GM21619 (cell line): ENCODE data around the gene CDC25B.

Experiments used
- ATAC-seq: cut with Tn5 transposase; IDR thresholded peaks from one replicate; pipeline ENCODE4 v1.9.1; 2021; ENCODE audit not compliant: unreplicated experiment

The CDC25B gene

DNA sequence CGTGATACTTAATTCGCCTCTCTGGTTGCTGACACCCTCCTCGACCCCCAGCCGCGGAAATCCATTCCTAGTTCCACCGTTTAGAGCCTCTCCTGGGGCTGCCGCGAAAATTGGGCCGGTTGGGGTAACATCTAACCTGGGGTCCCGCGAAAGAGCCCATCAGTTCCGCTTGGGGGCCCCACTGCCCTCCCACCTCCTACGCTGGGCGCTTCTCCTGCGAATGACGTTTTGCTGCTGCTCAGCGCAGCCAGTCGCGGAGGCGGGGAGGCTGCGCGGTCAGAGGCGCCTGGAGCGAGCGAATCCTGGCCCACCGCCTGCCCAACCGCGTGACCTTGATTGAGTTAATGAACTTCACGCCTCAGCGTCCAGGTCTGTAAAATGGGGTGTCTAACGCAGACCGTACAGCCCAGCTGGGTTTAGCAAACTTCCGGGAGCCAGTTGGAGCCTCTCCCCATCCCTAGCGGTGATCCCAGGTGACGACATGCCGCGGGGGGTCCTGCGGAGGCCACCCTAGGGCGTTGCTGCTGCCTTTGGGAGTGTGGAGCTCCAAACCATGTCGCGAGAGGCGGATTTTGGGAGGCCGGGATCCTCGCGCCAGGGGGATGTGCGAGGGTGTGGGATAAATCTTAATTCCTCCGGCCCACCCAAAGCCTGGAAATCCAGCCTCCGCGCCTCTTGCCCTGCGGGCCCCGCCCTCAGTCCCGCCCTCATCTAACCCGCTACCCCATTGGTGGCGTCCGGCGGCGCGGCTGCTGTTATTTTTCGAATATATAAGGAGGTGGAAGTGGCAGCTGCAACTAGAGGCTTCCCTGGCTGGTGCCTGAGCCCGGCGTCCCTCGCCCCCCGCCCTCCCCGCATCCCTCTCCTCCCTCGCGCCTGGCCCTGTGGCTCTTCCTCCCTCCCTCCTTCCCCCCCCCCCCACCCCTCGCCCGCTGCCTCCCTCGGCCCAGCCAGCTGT lies at the start of gene CDC25B:
Gene CDC25B, plus strand, starts transcription at position 800 of the 958 bp plus-strand sequence. CDS start 222 bp downstream, outside the sequence.
- ATAC-seq = peak; percentile 60

DNA sequence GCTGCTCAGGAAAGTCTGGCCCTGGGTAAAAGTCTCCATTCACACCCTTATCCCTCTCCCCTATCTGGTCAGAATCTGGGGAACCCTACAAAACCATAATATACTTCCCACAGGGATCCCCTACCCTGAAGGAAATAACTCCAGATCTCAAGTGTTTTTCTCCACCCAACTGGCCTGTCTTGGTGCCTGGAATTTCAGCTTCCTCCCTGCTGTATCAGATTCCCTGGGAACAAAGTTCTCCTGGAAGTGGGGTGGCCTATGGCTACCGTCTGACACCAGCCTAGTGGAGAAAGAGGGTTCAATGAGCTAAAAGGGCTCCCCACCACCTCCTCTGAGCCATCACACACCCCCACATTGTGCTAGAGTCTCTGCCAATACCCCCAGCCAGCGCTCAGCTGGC lies 48.6 kb upstream of the CDC25B start:
- no peak for ATAC-seq

GRCh38 chr20:3748073-3748472 lies 48.0 kb upstream of the CDC25B start:
- ATAC-seq = no peak

- no peak for ATAC-seq
These were observed 46.9 kb upstream of the CDC25B start for GRCh38 chr20:3749087-3749688.

DNA sequence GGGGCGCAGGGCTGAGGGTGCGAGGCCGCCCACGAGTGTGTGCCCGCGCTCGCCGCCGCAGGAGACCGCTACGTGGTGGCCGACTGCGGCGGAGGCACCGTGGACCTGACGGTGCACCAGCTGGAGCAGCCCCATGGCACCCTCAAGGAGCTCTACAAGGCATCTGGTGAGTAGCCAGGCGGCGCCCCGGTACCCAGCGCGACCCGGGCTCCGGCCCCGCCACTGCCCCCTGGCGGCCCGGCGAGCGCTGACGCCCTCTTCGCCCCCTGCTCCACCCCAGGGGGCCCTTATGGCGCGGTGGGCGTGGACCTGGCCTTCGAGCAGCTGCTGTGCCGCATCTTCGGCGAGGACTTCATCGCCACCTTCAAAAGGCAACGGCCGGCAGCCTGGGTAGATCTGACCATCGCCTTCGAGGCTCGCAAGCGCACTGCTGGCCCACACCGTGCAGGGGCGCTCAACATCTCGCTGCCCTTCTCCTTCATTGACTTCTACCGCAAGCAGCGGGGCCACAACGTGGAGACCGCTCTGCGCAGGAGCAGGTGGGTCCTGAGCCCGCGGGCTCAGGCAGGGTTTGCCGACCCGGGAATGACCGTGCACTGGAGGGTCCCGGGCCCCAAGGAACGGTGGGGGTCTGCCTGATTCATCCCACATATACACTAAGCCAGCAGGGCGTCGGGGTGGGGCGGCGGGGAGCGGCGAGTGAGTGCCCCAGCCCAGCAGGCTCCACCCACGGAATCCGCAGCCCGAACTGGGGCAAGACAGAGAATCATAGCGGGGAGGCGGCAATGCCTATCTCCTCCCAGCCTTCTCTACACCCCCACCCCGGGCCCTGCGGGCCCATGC lies 46.2 kb upstream of the CDC25B start:
- ATAC-seq = no peak

DNA sequence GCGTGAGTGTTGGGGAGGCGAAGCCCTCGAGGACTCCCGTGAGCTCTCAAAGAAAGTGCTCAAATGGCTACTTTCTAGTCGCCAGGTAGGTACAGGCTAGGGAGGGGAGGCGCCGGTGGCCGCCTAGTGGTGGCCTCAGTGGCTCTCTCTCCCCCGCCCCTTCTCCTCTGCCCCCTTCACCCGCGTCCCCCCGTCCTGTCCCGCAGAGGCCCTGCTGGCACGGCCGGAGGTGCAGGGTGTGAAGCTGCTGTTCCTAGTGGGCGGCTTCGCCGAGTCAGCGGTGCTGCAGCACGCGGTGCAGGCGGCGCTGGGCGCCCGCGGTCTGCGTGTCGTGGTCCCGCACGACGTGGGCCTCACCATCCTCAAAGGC lies 44.8 kb upstream of the CDC25B start:
- no peak for ATAC-seq

DNA sequence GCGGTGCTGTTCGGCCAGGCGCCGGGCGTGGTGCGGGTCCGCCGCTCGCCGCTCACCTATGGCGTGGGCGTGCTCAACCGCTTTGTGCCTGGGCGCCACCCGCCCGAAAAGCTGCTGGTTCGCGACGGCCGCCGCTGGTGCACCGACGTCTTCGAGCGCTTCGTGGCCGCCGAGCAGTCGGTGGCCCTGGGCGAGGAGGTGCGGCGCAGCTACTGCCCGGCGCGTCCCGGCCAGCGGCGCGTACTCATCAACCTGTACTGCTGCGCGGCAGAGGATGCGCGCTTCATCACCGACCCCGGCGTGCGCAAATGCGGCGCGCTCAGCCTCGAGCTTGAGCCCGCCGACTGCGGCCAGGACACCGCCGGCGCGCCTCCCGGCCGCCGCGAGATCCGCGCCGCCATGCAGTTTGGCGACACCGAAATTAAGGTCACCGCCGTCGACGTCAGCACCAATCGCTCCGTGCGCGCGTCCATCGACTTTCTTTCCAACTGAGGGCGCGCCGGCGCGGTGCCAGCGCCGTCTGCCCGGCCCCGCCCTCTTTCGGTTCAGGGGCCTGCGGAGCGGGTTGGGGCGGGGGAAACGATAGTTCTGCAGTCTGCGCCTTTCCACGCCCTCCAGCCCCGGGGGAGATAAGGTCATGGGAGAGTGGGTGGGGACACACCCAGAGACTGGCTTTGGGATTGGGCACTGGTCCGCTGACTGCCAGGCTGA lies 44.3 kb upstream of the CDC25B start:
- ATAC-seq = no peak

DNA sequence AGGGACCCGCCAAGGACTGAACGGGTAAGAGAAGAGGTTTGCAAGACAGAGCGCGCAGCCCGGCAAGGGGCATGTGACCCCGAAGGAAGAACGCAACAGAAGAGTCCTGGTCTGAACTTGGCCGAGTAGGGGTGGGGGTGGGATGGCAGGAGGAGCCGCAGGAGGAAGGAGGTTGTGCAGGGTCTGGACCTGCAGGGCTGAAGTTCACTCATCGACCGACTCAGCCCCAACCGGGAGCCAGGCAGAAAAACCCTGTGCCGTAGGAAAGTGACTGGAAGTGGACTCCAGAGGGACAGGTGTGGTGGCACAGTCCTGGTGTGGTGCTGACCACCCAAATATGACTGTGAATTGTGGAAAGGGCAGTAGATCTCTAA lies 43.7 kb upstream of the CDC25B start:
- no peak for ATAC-seq

DNA sequence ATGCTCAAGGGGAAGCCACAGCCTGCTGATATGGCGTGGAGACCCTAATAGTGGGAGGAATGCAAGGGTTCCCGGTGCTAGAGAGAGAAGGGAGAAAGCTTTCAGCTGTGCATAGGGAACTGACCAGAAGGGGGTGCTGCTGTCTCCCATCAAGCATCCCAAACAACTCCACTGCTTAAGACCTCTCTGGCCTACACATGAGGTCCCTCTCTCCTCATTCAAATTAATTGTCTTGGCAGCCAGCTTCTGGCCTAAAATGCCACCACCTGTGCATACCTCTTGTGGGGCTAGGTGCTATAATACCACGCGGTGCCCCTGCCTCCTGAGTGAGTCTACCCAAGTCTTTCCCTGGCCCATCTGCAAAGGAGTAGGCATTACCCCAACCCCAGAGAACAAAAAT lies 43.0 kb upstream of the CDC25B start:
- peak; percentile 55 for ATAC-seq

- no peak for ATAC-seq
These were observed 42.4 kb upstream of the CDC25B start for GRCh38 chr20:3753501-3754275.

DNA sequence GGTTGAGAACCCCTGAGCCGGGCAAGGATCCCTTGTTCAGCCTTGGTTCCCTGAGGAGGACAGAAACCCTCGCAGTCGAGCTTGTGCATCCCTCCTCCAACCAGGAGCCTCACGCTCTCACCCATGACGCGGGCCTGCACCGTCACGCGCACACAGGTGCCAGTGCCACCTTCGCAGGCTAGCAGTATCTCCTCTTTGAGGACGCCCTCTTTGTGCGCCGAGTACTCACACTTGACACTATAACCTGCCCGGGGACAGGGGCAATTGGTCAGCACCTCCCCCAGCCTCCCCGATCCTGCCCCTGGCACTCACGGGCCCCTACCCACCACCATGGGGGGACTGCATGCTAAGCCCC lies 41.9 kb upstream of the CDC25B start:
- no peak for ATAC-seq

- no peak for ATAC-seq
These were observed 40.8 kb upstream of the CDC25B start for GRCh38 chr20:3755269-3755668.

DNA sequence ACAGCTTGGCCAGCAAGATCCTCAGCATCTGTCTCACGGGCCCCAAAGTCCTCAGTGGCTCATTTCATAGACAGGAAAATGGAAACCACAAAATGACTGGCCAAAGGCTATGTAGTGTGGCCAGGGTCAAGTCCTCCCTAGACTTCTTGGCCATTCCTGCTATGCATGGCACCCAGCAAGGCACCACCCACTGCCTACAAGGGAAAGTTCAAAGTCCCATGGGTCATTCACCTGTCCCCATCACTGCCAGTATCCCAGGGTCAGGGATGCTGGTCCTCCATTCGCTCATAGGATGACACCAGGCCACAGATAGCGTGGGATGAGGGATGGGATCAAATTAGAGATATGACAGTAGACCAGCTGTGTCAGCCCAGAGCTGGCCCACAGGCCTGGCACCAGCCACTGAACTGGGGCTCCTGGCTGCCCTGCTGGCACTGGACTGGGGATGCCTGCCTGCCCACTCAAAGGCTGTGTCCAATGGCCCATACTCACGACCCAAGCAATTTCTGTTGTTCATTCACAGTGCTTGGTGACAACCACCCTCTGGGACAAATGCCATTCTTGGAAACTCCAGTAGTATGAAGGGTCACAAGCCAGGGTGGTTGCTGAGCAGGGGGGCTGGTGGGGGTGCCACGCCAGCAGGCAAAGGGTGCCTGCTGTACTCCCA lies 40.2 kb upstream of the CDC25B start:
- no peak for ATAC-seq

GRCh38 chr20:3757268-3757667 lies 38.8 kb upstream of the CDC25B start:
- ATAC-seq = no peak

DNA sequence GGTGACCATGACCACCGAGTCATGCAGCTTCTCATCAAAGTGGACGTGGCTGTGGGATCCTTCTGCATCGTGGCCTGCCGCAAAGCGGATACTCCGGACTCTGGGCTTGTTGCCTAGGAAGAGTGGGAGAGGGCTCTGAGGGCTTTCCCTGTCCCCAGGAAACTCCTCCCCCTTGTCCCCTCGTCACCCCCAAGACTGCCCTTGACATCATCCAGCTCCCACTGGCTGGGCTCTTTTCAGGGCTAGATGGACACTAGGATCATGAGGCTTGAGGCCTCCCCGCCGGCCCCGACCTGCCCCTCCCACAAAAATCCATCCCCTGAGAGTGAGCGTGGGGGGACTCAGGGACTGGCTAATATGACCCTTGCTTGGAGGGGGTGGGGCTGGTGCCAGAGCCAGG lies 37.5 kb upstream of the CDC25B start:
- no peak for ATAC-seq

DNA sequence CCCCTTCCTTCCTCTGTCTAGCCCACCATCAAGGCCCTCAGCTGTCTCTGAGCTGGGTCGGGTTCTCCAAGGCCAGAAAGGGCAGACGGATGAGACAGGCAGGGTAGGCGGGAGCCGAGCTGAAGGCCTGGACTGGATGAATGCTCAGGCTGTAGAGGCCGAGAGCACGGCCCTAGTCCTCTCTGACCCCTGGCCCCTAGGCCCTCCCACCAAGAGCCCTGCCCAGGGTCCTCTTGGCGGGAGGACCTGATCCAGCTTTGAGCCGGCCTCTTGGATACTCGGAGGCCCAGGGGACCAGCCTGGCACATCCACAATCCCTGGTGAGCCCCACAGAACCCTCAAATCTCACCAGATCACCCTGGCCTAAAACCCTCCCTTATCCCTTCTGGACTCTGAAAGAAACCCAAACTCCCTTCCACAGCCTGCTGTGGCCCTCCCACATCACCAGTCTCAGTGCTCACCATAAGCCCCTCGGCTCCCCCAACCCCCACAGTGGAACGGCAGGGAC lies 36.7 kb upstream of the CDC25B start:
- ATAC-seq = no peak

DNA sequence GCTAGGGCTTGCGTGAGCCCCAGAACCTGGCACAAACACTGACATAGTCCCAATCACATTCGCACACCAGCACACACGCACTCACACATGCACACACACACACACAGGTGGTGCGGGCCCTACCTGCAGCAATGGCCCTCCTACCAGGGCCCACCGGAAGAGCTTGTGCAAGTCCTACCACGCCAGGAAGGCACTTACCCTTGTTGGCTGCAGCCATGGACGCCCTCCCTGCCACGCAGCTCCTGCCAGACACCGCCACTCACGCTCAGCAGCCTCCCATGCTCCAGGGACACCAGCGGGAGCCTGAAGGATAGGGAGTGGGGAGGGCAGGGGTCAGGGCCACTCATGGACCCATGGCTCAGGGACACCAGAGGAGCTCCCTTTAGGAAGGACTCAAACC lies 36.2 kb upstream of the CDC25B start:
- ATAC-seq = no peak

- no peak for ATAC-seq
These were observed 35.3 kb upstream of the CDC25B start for GRCh38 chr20:3760655-3761348.
